SH-SY5Y (cell line): ENCODE results near the gene USPL1.

Experiments
- GATA2 ChIP-seq: IDR thresholded peaks from 2 replicates; pipeline ENCODE4 v1.6.1; 2011; ENCODE audit warnings: mild to moderate bottlenecking, low read depth, low read length
- GATA3 ChIP-seq: IDR thresholded peaks from 2 replicates; pipeline ENCODE4 v1.6.1; 2011; ENCODE audit warnings: low read depth, mild to moderate bottlenecking, low read length, moderate library complexity

DNA sequence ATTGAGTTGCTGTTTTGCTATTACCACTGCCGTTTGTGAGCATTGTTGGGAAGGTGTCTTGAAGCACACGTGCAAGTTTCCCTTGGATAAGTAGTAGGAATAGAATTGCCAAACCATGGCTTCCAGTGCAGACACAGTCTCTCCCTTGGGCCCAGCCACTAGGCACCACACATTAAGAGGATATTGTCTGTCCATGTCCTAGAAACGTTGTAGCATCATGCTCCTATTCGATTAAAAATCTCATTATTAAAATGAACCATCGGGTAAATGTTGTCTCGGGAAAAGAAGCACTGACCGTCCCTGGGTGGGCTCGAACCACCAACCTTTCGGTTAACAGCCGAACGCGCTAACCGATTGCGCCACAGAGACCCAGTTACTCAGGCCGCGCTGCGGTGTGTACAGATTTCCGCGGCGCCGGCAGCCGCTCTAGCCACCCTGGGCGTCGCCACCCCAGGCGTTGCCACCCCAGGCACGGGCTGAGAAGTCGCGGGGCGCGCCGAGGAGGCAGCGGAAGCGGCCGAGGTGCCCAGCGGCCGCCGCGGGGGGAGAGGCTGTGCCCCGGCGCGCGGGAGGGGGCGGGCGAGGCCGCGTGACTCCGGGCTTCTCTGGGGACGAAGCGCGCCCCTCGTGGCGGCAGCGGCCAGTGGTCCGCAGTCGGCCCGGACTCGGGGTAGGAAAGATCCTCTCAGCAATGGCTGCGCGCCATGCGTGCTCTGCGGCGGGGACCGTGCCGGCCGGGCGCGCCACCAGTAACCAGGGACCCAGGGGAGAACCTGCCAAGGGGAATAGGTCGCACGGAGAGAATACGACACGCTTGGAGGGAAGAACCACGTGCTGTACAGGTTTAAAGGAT, 56.2 kb downstream of the USPL1 start:
- no peak; the same call in 1 of the 2 replicates for TF ChIP-seq GATA2
- TF ChIP-seq GATA3, result no peak
